ENCODE results near the gene ZCCHC3.

ZCCHC3 gene

GRCh38 chr20:324177-325044 is 27.0 kb downstream of the ZCCHC3 start:
- TF ChIP-seq TAF1 (IDR thresholded peaks at IDR 0.05; ENCODE audit: borderline replicate concordance, low read depth, low read length): no peak
- TF ChIP-seq POLR2AphosphoS5 (IDR thresholded peaks at IDR 0.05; ENCODE audit: low read depth, low read length): peak; percentile 37
- peak; percentile 75; the same call in 1 of the 2 replicates for TF ChIP-seq POLR2A (IDR thresholded peaks at IDR 0.05; ENCODE audit: low read depth, low read length)
- DNase-seq (ENCODE audit: insufficient read length) (peak; percentile 83), FAIRE-seq (peak; percentile 92)

GRCh38 chr20:325045-325888 is 27.9 kb downstream of the ZCCHC3 start, which contains the start of gene SOX12:
TSS of gene SOX12 (plus strand) at chr20:325552. CDS start at chr20:325925, 373 bp downstream.
- FAIRE-seq (peak; percentile 88), DNase-seq (ENCODE audit: insufficient read length) (peak; percentile 91)
- TF ChIP-seq TAF1 (IDR thresholded peaks at IDR 0.05; ENCODE audit: borderline replicate concordance, low read depth, low read length): peak; percentile 67; the same call in 1 of the 2 replicates
- TF ChIP-seq POLR2A (IDR thresholded peaks at IDR 0.05; ENCODE audit: low read depth, low read length): peak; percentile 47; the same call in 1 of the 2 replicates
- TF ChIP-seq POLR2AphosphoS5 (IDR thresholded peaks at IDR 0.05; ENCODE audit: low read depth, low read length): peak; percentile 36; the same call in 1 of the 2 replicates

GRCh38 chr20:325889-326644 is 28.7 kb downstream of the ZCCHC3 start:
- no peak for FAIRE-seq
- no peak for TF ChIP-seq TAF1 (IDR thresholded peaks at IDR 0.05; ENCODE audit: borderline replicate concordance, low read depth, low read length)
- no peak for TF ChIP-seq POLR2A (IDR thresholded peaks at IDR 0.05; ENCODE audit: low read depth, low read length)
- TF ChIP-seq POLR2AphosphoS5 (IDR thresholded peaks at IDR 0.05; ENCODE audit: low read depth, low read length): no peak
- DNase-seq (ENCODE audit: insufficient read length): peak; percentile 43

- no peak for TF ChIP-seq TAF1 (IDR thresholded peaks at IDR 0.05; ENCODE audit: borderline replicate concordance, low read depth, low read length)
- TF ChIP-seq POLR2A (IDR thresholded peaks at IDR 0.05; ENCODE audit: low read depth, low read length): no peak
- no peak for TF ChIP-seq POLR2AphosphoS5 (IDR thresholded peaks at IDR 0.05; ENCODE audit: low read depth, low read length)
- FAIRE-seq (peak; percentile 76), DNase-seq (ENCODE audit: insufficient read length) (no peak)
These were observed 29.3 kb downstream of the ZCCHC3 start for GRCh38 chr20:326645-327185.

GRCh38 chr20:327186-328026 is 30.0 kb downstream of the ZCCHC3 start:
- no peak for FAIRE-seq
- DNase-seq (ENCODE audit: insufficient read length): peak; percentile 68
- TF ChIP-seq POLR2AphosphoS5 (IDR thresholded peaks at IDR 0.05; ENCODE audit: low read depth, low read length): no peak
- peak; percentile 43; the same call in 1 of the 2 replicates for TF ChIP-seq POLR2A (IDR thresholded peaks at IDR 0.05; ENCODE audit: low read depth, low read length)
- TF ChIP-seq TAF1 (IDR thresholded peaks at IDR 0.05; ENCODE audit: borderline replicate concordance, low read depth, low read length): no peak

GRCh38 chr20:328027-328974 is 30.9 kb downstream of the ZCCHC3 start:
- no peak for FAIRE-seq
- no peak for DNase-seq (ENCODE audit: insufficient read length)
- TF ChIP-seq POLR2A (IDR thresholded peaks at IDR 0.05; ENCODE audit: low read depth, low read length) (no peak), TAF1 (IDR thresholded peaks at IDR 0.05; ENCODE audit: borderline replicate concordance, low read depth, low read length) (no peak), POLR2AphosphoS5 (IDR thresholded peaks at IDR 0.05; ENCODE audit: low read depth, low read length) (no peak)

- DNase-seq (ENCODE audit: insufficient read length) (no peak), FAIRE-seq (no peak)
- no peak for TF ChIP-seq TAF1 (IDR thresholded peaks at IDR 0.05; ENCODE audit: borderline replicate concordance, low read depth, low read length)
- TF ChIP-seq POLR2A (IDR thresholded peaks at IDR 0.05; ENCODE audit: low read depth, low read length): no peak
These were observed 31.8 kb downstream of the ZCCHC3 start for GRCh38 chr20:328975-329695.

GRCh38 chr20:329851-330232 is 32.5 kb downstream of the ZCCHC3 start:
- FAIRE-seq: no peak
- no peak for TF ChIP-seq POLR2A (IDR thresholded peaks at IDR 0.05; ENCODE audit: low read depth, low read length)
- TF ChIP-seq POLR2AphosphoS5 (IDR thresholded peaks at IDR 0.05; ENCODE audit: low read depth, low read length): no peak
- no peak for TF ChIP-seq TAF1 (IDR thresholded peaks at IDR 0.05; ENCODE audit: borderline replicate concordance, low read depth, low read length)
- no peak for DNase-seq (ENCODE audit: insufficient read length)
